Measurements from ENCODE around the gene KHNYN. TPM values are rescaled to one million over a fixed set of nuclear protein-coding genes. Genes with fewer than 3 reads are reported as not detected.

KHNYN gene
- polyA plus RNA-seq, 1 donor from 2014 or later = 0.53 TPM

- no peaks in the 10 kb centered on the region for H3F3A ChIP-seq (ENCODE audit: insufficient read depth, low read length, poor library complexity, severe bottlenecking)
- no peak overlapping the region for H3K9ac ChIP-seq (ENCODE audit: low read length)
- H3K4me2 ChIP-seq (ENCODE audit: low read length) = no peak overlapping the region
- H3K4me3 ChIP-seq (ENCODE audit: low read length) = no peak overlapping the region
- H3K36me3 ChIP-seq (ENCODE audit: insufficient read depth, low read length) = no peaks in the 10 kb centered on the region
- TF ChIP-seq SMC3 (conservative IDR thresholded peaks at IDR 0.05; ENCODE audit: poor library complexity) (no peak), EP300 (conservative IDR thresholded peaks at IDR 0.05; ENCODE audit: poor library complexity, severe bottlenecking) (no peak), TAF1 (IDR thresholded peaks at IDR 0.05; ENCODE audit: low read depth) (no peak), RAD21 (conservative IDR thresholded peaks at IDR 0.05) (no peak), CTCF (IDR thresholded peaks at IDR 0.05; ENCODE audit: poor library complexity, severe bottlenecking) (no peak), POLR2AphosphoS5 (IDR thresholded peaks at IDR 0.05) (no peak), MXI1 (conservative IDR thresholded peaks at IDR 0.05; ENCODE audit: poor library complexity, severe bottlenecking) (no peak)
- H4K20me1 ChIP-seq (ENCODE audit: insufficient read depth) = no peaks in the 10 kb centered on the region
- H3K9me2 ChIP-seq (ENCODE audit: insufficient read depth, low read length) = no peaks in the 10 kb centered on the region
- H3K27ac ChIP-seq (ENCODE audit: low read length) = no peak overlapping the region
- H3K9me3 ChIP-seq (ENCODE audit: low read length) = no peaks in the 10 kb centered on the region
- H2AFZ ChIP-seq (ENCODE audit: low read depth, low read length) = no peak overlapping the region
- H3K27me3 ChIP-seq (ENCODE audit: insufficient read depth, low read depth, low read length) = no peaks in the 10 kb centered on the region
- no peaks in the 10 kb centered on the region for H3K79me2 ChIP-seq (replicated peaks; ENCODE audit: insufficient read depth, low read length)
These were observed 54.0 kb downstream of the KHNYN start for GRCh38 chr14:24483604-24484252.

Other genes with a start within 250 kb of the KHNYN start
- gene IPO4, start 241.1 kb upstream of the KHNYN start, polyA plus RNA-seq = 9.2 and 13.4 TPM in 2 replicates
- gene TM9SF1, start 234.5 kb upstream of the KHNYN start, polyA plus RNA-seq = 25.1 and 34.2 TPM in 2 replicates
- gene TSSK4, start 224.3 kb upstream of the KHNYN start, polyA plus RNA-seq = 0.17 TPM in 1 of 2 replicates, not detected in the other
- 55.3 and 67.6 TPM in 2 replicates for gene CHMP4A, start 216.5 kb upstream of the KHNYN start, polyA plus RNA-seq
- 94.2 and 116 TPM in 2 replicates for gene MDP1, start 213.9 kb upstream of the KHNYN start, polyA plus RNA-seq
- gene NEDD8, start 197.6 kb upstream of the KHNYN start, polyA plus RNA-seq = 406 and 431 TPM in 2 replicates
- gene GMPR2, start 197.0 kb upstream of the KHNYN start, polyA plus RNA-seq = 132 and 403 TPM in 2 replicates
- gene TINF2, start 187.3 kb upstream of the KHNYN start, polyA plus RNA-seq = 103 and 120 TPM in 2 replicates
- gene TGM1, start 166.8 kb upstream of the KHNYN start, polyA plus RNA-seq = 3.6 and 7.5 TPM in 2 replicates
- gene RABGGTA, start 158.4 kb upstream of the KHNYN start, polyA plus RNA-seq = 28.8 and 33.2 TPM in 2 replicates
- 5.5 and 6.9 TPM in 2 replicates for gene DHRS1, start 130.2 kb upstream of the KHNYN start, polyA plus RNA-seq
- 13.0 and 19.5 TPM in 2 replicates for gene NOP9, start 130.1 kb upstream of the KHNYN start, polyA plus RNA-seq
- gene CIDEB, start 122.0 kb upstream of the KHNYN start, polyA plus RNA-seq = not detected in 2 replicates
- 3.4 and 5.0 TPM in 2 replicates for gene LTB4R2, start 119.8 kb upstream of the KHNYN start, polyA plus RNA-seq
- gene LTB4R, start 118.5 kb upstream of the KHNYN start, polyA plus RNA-seq = 4.3 and 5.2 TPM in 2 replicates
- not detected in 2 replicates for gene ADCY4, start 94.9 kb upstream of the KHNYN start, polyA plus RNA-seq
- gene RIPK3, start 90.0 kb upstream of the KHNYN start, polyA plus RNA-seq = not detected in 2 replicates
- gene NFATC4, start 61.8 kb upstream of the KHNYN start, polyA plus RNA-seq = 0.22 and 0.48 TPM in 2 replicates
- gene NYNRIN, start 31.0 kb upstream of the KHNYN start, polyA plus RNA-seq = 5.7 and 9.1 TPM in 2 replicates
- gene CBLN3, start 286 bp upstream of the KHNYN start, polyA plus RNA-seq = not detected in 2 replicates
- gene SDR39U1, start 12.8 kb downstream of the KHNYN start, polyA plus RNA-seq = 142 and 173 TPM in 2 replicates
- not detected in 2 replicates for gene CMA1, start 78.3 kb downstream of the KHNYN start, polyA plus RNA-seq
- not detected in 2 replicates for gene CTSG, start 146.3 kb downstream of the KHNYN start, polyA plus RNA-seq
- gene GZMH, start 179.7 kb downstream of the KHNYN start, polyA plus RNA-seq = not detected in 2 replicates
- not detected in 2 replicates for gene GZMB, start 204.2 kb downstream of the KHNYN start, polyA plus RNA-seq

Measured in neural cell (in vitro differentiated cells).